SK-N-SH (cell line): ENCODE data around the gene TMEM164.

Experiments used
- CHD2 ChIP-seq: fragments of 150-350 bp; IDR thresholded peaks from 2 replicates; pipeline ENCODE4 v1.6.1; 2018; ENCODE audit warnings: low read length; ENCODE audit not compliant: partially characterized antibody
- CTCF ChIP-seq: fragments of 200-600 bp; sonication (generic); IDR thresholded peaks from 2 replicates; pipeline ENCODE4 v1.6.1; 2017; ENCODE audit warnings: antibody characterized with exemption, mild to moderate bottlenecking, moderate library complexity
- IRF3 ChIP-seq: fragments of 150-350 bp; IDR thresholded peaks from 2 replicates; pipeline ENCODE4 v1.6.1; 2016; ENCODE audit warnings: mild to moderate bottlenecking, low read depth, low read length
- MAX ChIP-seq: IDR thresholded peaks from 2 replicates; pipeline ENCODE4 v1.4.0; 2012; ENCODE audit warnings: low read depth
- NFIC ChIP-seq: IDR thresholded peaks from 2 replicates; pipeline ENCODE4 v1.4.0; 2012; ENCODE audit warnings: borderline replicate concordance
- POLR2AphosphoS5 ChIP-seq: IDR thresholded peaks from 2 replicates; pipeline ENCODE4 v1.6.1; 2012; ENCODE audit warnings: low read depth, low read length
- RAD21 ChIP-seq: IDR thresholded peaks from 2 replicates; pipeline ENCODE4 v1.6.1; 2012; ENCODE audit warnings: mild to moderate bottlenecking, low read length
- TAF1 ChIP-seq: IDR thresholded peaks from 2 replicates; pipeline ENCODE4 v1.6.1; 2012; ENCODE audit warnings: low read depth, mild to moderate bottlenecking, low read length, moderate library complexity, borderline replicate concordance

- TF ChIP-seq CHD2 (no peak), CTCF (no peak), RAD21 (no peak), IRF3 (no peak), NFIC (no peak), POLR2AphosphoS5 (no peak), TAF1 (no peak), MAX (no peak)
Observed at GRCh38 chrX:110037178-110037577, 34.3 kb downstream of the TMEM164 start.
